HG03045 (cell line): ENCODE measurements around the gene TBX1.

Source experiments
- ATAC-seq: cut with Tn5 transposase; IDR thresholded peaks from one replicate; pipeline ENCODE4 v1.9.1; 2021; ENCODE audit warnings: mild to moderate bottlenecking, moderate library complexity; ENCODE audit not compliant: unreplicated experiment

The TBX1 gene

DNA sequence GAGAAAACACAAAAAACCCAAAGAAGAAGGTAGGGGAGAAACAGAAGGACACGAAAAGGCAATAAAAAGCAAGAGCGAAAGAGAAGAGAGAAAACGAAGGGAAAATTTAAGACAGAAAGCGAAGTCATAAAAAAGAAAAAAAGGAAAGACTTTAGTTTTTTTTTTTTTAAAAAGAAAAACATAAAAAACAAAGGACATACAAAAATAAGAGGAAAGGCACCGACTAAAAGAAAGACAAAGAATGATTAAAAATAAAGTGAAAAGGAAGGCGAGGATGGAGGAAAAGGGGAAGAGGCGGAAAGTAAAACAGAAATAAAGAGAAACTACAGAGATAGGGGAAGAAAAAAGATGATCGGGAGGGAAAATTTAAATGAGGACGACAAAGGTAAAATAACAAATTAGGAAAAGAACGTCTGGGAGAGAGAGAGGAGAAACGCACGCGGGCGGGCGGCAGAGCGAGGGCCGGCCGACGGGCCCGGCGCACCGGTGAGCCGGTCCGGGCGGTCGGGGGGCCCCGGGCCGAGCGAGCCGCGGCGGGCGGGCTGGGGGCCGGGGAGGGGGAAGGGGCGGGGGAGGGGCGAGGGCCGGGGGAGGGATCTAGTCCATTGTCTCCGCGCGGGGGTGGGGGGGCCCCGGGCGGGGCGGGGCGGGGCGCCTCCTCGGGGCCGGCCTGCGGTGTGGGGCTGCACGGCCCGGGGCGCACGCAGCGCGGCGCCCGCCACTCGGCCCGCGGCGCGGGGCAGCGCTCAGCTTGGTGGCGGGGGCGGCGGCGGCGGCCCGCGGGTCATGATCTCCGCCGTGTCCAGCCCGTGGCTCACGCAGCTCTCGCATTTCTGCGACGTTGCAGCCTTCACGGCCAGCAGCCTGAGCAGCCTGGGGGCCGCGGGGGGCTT, at the start of gene TBX1:
TSS of gene TBX1 (plus strand) at position 721 of the 893 bp plus-strand sequence. CDS start at position 787, 66 bp downstream.
- no peak for ATAC-seq

- no peak for ATAC-seq
Observed at GRCh38 chr22:19713245-19713644, 47.3 kb upstream of the TBX1 start.

DNA sequence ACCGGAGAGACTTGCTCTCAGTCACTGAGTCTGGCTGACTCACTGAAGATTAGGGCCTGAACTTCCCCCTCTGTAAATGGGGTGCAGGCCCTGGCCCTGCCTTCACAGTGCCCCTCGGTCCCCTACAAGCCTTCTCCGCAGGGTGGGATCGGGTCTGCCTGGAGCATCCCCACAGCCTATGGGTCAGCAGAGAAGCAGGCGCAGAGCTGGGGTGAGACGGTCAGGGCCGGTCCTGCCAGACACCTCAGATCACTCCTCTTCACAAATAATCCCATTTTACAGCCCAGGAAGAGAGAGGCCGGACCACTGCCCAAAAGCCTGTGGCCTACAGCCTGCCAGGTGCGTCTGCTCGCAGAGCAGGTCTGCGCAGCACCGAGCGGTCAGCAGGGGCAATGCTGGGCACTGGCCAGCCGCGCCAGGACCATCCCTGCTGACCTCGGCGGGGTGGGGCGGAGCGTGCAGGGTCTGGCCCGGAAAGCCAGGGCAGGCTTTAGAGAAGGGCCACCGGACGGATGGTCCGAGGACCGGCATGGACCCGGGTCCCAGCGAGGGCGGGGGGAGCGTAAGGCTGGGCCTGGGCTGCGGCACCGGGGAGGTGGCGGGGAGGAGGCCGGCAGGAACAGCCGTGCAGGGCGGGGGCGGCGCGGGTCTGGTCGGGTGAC, 46.8 kb upstream of the TBX1 start:
- ATAC-seq, result no peak

GRCh38 chr22:19714312-19715187, 46.0 kb upstream of the TBX1 start, which contains the start of gene SEPTIN5:
TSS of gene SEPTIN5 (plus strand) at chr22:19714503. CDS start at chr22:19714589, 86 bp downstream.
- ATAC-seq, result no peak

DNA sequence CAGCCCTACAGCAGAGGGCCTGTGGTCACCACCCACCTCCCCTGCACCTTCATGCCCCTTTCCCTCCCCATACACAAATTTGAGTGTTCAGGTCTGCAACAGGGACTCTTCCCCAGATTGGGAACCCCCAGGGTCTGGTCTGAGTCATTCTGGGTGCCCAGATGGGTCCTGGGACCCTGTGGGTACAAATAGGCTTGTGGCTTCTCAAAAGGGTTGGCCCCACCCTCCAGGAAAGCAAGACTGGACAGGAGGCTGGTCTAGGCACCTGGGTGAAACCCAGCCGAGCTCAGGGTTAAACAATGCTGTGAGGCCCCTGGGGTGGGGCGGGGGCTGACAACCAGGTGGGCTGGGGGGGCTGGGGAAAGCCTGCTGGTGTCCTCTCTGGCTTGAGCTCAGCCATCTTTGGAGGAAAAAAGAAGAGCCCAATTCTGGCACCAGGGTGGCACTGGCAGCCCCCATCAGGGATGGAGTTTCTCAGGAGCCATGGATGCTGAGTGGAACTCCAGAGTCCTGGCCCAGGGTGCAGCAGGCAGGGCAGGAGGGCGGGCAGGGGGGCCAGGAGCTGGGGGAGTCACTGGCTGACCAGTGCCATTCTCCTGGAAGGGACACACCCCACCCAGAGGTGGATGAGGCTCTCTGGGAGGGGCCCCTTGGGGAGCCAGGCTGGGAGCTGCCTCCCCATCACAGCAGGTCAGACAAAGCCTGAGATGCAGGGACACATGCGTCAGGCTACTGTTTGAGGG, 45.2 kb upstream of the TBX1 start:
- no peak for ATAC-seq

- ATAC-seq, result no peak
Observed at GRCh38 chr22:19716041-19716828, 44.3 kb upstream of the TBX1 start.

DNA sequence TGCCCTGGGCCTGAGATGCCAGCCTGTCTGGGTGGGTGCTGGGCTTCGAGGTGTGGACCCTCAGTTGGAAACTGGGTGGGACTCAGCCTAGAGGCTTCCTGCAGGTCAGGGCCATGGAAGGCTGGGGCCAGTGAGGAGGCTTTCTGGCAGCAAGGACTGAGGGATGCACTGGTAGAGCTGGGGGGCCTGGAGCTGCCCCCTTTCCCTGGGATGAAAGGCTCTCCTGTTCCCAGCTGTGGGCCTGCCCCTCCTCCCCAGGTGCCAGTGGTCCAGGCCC, 43.8 kb upstream of the TBX1 start:
- ATAC-seq, result no peak

DNA sequence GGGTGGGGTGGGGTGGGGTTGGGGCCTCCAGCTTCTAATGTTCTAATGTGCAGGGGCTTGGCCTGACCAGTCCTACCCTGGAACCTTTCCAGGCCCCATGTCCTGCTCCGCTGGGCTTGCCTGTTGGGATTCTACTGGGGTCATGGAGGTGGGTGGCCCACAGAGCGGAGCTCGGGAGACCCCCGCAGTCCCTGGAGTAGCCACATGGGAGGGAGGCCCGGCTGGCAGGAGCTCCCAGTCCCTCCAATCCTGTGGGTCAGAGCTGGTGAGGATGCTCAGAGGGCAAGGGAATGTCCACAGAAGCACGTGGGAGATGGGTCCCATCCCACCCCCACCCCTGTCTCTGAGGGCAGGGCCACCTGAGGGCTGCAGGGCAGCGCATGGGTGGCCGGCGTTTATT, 43.4 kb upstream of the TBX1 start:
- ATAC-seq, result no peak

GRCh38 chr22:19717691-19718455, 42.7 kb upstream of the TBX1 start:
- ATAC-seq, result peak; percentile 44

GRCh38 chr22:19718456-19719049, 42.0 kb upstream of the TBX1 start:
- ATAC-seq, result no peak

DNA sequence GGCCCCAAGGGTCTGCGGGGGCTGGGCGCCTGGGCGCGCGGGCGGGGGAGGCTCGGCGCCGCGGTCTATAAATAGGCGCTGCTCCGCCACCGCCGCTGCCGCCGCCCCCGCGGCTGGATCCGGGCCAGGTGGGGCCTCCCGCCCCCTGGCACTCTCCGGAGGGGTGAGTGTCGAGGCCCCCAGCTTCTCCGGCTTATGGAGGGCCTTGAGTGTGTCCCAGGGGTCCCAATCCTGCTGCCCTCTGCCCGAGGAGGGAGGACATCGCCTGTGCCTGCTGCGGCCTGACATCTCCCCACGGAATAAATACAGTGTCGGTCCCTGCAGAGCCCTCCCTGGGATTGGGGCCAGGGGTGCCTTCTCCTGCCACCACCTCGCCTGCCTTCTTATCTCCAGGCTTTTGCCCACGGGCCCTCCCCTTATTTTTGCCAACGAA, 41.5 kb upstream of the TBX1 start:
- no peak for ATAC-seq

DNA sequence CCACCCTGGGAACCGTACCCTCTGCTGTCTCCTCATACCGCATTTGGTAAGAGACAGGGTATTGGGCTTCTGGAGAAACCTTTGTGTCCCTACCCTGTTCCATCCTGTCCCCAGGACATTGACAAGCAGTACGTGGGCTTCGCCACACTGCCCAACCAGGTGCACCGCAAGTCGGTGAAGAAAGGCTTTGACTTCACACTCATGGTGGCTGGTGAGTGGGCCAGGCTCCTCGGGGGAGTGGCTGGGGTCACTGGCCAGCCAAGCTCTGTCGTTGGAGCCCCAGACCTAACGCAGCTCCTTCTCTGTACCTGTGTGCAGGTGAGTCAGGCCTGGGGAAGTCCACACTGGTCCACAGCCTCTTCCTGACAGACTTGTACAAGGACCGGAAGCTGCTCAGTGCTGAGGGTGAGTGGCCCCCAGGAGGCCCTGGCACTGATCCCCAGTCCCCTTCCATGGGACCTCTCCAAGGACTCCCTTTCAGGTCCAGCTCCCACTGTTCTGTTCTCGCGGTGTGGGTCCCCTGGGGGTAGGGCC, 41.0 kb upstream of the TBX1 start:
- ATAC-seq, result no peak

DNA sequence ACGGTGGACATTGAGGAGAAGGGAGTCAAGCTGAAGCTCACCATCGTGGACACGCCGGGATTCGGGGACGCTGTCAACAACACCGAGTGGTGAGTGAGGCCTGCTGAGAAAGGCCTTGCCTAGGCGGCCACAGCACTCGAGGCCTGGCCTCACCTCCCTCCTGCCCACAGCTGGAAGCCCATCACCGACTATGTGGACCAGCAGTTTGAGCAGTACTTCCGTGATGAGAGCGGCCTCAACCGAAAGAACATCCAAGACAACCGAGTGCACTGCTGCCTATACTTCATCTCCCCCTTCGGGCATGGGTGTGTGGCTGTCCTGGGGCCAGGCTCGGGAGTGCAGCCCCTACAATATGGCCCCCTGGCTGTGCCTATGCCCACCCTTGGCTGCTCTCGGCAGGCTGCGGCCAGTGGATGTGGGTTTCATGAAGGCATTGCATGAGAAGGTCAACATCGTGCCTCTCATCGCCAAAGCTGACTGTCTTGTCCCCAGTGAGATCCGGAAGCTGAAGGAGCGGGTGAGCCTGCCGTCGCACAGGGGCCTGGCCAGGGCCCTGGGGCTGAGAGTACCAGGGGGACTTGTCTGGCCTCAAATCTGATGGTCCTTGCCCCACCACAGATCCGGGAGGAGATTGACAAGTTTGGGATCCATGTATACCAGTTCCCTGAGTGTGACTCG, 40.3 kb upstream of the TBX1 start:
- no peak for ATAC-seq

- ATAC-seq, result no peak
Observed at GRCh38 chr22:19720999-19721329, 39.6 kb upstream of the TBX1 start.

- ATAC-seq, result no peak
Observed at GRCh38 chr22:19721330-19722177, 39.0 kb upstream of the TBX1 start.

DNA sequence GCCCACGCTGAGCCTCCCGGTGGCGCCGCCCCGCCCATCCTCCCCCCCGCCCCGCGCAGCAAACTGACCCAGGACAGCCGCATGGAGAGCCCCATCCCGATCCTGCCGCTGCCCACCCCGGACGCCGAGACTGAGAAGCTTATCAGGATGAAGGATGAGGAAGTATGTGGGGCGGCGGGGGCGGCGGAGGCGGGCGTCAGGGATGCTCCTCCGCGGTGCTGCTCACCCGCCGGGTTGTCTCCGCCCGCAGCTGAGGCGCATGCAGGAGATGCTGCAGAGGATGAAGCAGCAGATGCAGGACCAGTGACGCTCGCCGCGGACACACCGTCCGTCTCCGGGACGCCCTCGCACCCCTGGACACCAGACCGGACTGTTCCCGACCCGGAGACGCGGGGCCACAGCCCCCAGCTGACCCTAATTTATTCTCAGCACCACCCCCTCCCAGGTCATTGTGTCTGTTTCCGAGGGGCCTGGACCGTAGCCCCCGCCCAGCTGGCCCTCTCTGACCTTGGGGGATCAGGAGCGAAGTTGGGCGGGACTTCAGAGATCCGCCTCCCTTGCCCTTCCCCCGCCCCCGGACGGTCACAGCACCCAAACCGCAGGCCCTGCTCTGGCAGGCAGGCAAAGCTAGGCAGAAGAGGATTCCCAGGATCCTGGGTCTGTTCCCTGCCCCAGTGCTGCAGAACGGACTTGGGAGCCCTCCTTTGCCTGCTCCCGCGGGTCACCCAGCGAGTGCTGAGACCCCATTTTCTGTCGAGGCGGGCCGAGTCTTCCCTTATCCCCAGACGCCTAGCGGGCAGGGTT, 38.2 kb upstream of the TBX1 start:
- ATAC-seq, result no peak

DNA sequence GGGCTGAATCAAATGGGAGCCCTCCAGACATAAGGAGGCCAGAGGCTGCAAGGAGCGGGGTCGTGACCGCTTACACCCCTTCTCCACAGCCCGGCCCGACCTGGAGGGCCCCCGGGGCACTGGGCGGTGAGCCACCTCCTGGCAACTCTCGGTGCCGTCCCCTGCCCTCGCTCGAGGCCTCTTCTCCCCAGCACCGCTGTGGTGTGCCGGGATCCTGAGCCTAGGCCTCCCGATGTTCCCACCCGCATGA, 37.7 kb upstream of the TBX1 start:
- no peak for ATAC-seq
